Stomach (tissue), 4 donors: ENCODE measurements around the gene ARF6.
"Not testable (repeated sequence)": the region's sequence is repeated elsewhere in the genome, so short reads cannot be mapped to it uniquely, and the experiment has no call there.

Source experiments
- POLR2A ChIP-seq, 4 donors: fragments of 450-650 bp; IDR thresholded peaks; one replicate each; pipeline ENCODE4 v1.6.1; 2016; ENCODE audit warnings: antibody characterized with exemption in 4 of 4, control low read depth in 2 of 4, mild to moderate bottlenecking in 1 of 4, moderate library complexity in 1 of 4
- POLR2AphosphoS5 ChIP-seq, 3 donors: sonication (generic); formaldehyde crosslinking; IDR thresholded peaks; one replicate each; pipeline ENCODE4 v1.6.1; 2016; ENCODE audit warnings: antibody characterized with exemption in 3 of 3
- TF ChIP-seq, protein P1 (sequence below), 7 experiments: fragments of 450-650 bp in 4 of 7; fragments of 200-600 bp in 3 of 7; sonication (generic) in 3 of 7; IDR thresholded peaks; one replicate each; pipeline ENCODE4 v1.5.1; 2016 to 2019; ENCODE audit warnings: antibody characterized with exemption in 7 of 7, control low read depth in 2 of 7, mild to moderate bottlenecking in 1 of 7

- not testable (repeated sequence) for TF ChIP-seq POLR2AphosphoS5, POLR2A (IDR thresholded peaks at IDR 0.05)
- TF ChIP-seq, protein P1, sequence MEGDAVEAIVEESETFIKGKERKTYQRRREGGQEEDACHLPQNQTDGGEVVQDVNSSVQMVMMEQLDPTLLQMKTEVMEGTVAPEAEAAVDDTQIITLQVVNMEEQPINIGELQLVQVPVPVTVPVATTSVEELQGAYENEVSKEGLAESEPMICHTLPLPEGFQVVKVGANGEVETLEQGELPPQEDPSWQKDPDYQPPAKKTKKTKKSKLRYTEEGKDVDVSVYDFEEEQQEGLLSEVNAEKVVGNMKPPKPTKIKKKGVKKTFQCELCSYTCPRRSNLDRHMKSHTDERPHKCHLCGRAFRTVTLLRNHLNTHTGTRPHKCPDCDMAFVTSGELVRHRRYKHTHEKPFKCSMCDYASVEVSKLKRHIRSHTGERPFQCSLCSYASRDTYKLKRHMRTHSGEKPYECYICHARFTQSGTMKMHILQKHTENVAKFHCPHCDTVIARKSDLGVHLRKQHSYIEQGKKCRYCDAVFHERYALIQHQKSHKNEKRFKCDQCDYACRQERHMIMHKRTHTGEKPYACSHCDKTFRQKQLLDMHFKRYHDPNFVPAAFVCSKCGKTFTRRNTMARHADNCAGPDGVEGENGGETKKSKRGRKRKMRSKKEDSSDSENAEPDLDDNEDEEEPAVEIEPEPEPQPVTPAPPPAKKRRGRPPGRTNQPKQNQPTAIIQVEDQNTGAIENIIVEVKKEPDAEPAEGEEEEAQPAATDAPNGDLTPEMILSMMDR (IDR thresholded peaks at IDR 0.05), result not testable (repeated sequence)
Observed at GRCh38 chr14:49936882-49937281, 44.0 kb downstream of the ARF6 start.
